Measurements from ENCODE around the gene GULP1.
"Not testable (repeated sequence)": the region's sequence is repeated elsewhere in the genome, so short reads cannot be mapped to it uniquely, and the experiment has no call there.

GULP1 gene

GRCh38 chr2:188492751-188493150 lies 201.1 kb downstream of the GULP1 start:
- DNase-seq, result no peak

- no peak for DNase-seq
These were observed 203.2 kb downstream of the GULP1 start for GRCh38 chr2:188494906-188495305.

- DNase-seq, result peak; percentile 71
These were observed 204.3 kb downstream of the GULP1 start for GRCh38 chr2:188495969-188496431.

GRCh38 chr2:188497726-188498125 lies 206.1 kb downstream of the GULP1 start:
- DNase-seq, result no peak

GRCh38 chr2:188503975-188504374 lies 212.3 kb downstream of the GULP1 start:
- no peak for DNase-seq

- DNase-seq, result peak; percentile 60
These were observed 215.2 kb downstream of the GULP1 start for GRCh38 chr2:188506843-188507242.

GRCh38 chr2:188511346-188511745 lies 219.7 kb downstream of the GULP1 start:
- DNase-seq, result no peak

GRCh38 chr2:188512456-188512855 lies 220.8 kb downstream of the GULP1 start:
- no peak for DNase-seq

GRCh38 chr2:188515918-188516317 lies 224.2 kb downstream of the GULP1 start:
- DNase-seq, result no peak

- DNase-seq, result peak; percentile 80
These were observed 226.0 kb downstream of the GULP1 start for GRCh38 chr2:188517549-188518215.

GRCh38 chr2:188518381-188518780 lies 226.7 kb downstream of the GULP1 start:
- DNase-seq, result peak; percentile 74

- DNase-seq, result no peak
These were observed 227.5 kb downstream of the GULP1 start for GRCh38 chr2:188519136-188519535.

- DNase-seq, result no peak
These were observed 230.8 kb downstream of the GULP1 start for GRCh38 chr2:188522517-188522916.

- DNase-seq, result no peak
These were observed 232.2 kb downstream of the GULP1 start for GRCh38 chr2:188523919-188524318.

GRCh38 chr2:188524519-188525113 lies 232.9 kb downstream of the GULP1 start:
- DNase-seq, result no peak

- DNase-seq, result no peak
These were observed 235.0 kb downstream of the GULP1 start for GRCh38 chr2:188526701-188527100.

GRCh38 chr2:188527141-188527540 lies 235.5 kb downstream of the GULP1 start:
- DNase-seq, result no peak

GRCh38 chr2:188527581-188527993 lies 235.9 kb downstream of the GULP1 start:
- no peak for DNase-seq

- no peak for DNase-seq
These were observed 238.0 kb downstream of the GULP1 start for GRCh38 chr2:188529710-188530109.

- no peak for DNase-seq
These were observed 243.2 kb downstream of the GULP1 start for GRCh38 chr2:188534875-188535274.

- no peak for DNase-seq
These were observed 260.0 kb downstream of the GULP1 start for GRCh38 chr2:188551671-188552070.

GRCh38 chr2:188557081-188557480 lies 265.4 kb downstream of the GULP1 start:
- no peak for DNase-seq

GRCh38 chr2:188559455-188559854 lies 267.8 kb downstream of the GULP1 start:
- DNase-seq, result not testable (repeated sequence)

- no peak for DNase-seq
These were observed 269.9 kb downstream of the GULP1 start for GRCh38 chr2:188561473-188561979.

Data from islet precursor cell (in vitro differentiated cells).